ENCODE results near the gene TLCD2.

TLCD2 gene

GRCh38 chr17:1690544-1691221 is 19.5 kb downstream of the TLCD2 start:
- TF ChIP-seq GATA3 (IDR thresholded peaks at IDR 0.05; ENCODE audit: low read depth, low read length), result no peak
- no peak for TF ChIP-seq GATA2 (IDR thresholded peaks at IDR 0.05; ENCODE audit: low read depth, low read length)

- TF ChIP-seq GATA2 (IDR thresholded peaks at IDR 0.05; ENCODE audit: low read depth, low read length), result no peak
Measured at GRCh38 chr17:1686086-1686485, 24.1 kb downstream of the TLCD2 start.

DNA sequence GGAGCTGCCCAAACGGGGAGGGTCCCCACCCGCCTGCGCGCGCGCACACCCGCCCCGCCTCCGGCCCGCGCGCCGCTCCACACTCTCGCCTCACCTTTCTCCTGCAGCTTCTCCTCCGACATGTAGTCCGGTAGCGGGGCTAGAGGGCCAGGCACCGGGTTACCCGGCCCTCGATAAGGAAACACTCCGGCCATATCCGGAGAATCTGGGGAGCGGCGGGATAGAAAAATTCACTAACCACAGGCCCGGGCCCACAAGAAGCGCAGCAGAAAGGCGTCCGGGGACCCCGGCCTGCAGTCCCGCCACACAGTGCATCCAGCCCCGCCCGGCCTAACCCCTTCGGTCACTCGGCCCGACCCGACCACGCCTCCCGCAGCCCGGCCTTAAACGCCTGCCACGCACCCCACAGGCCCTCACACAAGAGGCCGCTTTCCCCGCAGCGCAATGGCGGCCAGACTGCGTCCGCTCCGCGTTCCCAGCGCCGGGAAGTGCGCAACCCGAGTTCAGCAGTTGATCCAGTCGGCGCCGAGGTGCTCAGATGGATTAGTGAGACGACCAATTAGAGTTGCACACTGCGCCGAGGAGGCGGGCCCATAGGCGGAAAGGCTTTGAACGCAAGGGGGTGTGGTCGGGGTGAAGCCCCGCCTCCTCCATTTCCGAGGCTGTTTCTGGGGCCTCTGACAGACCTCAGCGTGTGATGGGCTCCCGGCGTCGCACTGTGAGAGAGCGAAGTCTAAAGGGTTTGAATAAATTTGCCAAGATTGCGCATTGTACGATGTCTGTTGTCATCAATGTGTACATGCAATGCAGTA is 25.6 kb downstream of the TLCD2 start, which contains the start of gene PRPF8:
PRPF8 (minus strand) TSS at position 490 of the 812 bp plus-strand sequence; CDS start at position 194, 296 bp downstream.
- TF ChIP-seq GATA3 (IDR thresholded peaks at IDR 0.05; ENCODE audit: low read depth, low read length), result no peak
- no peak for TF ChIP-seq GATA2 (IDR thresholded peaks at IDR 0.05; ENCODE audit: low read depth, low read length)

- no peak for TF ChIP-seq GATA3 (IDR thresholded peaks at IDR 0.05; ENCODE audit: low read depth, low read length)
- no peak for TF ChIP-seq GATA2 (IDR thresholded peaks at IDR 0.05; ENCODE audit: low read depth, low read length)
Measured at GRCh38 chr17:1683459-1683858, 26.7 kb downstream of the TLCD2 start.

DNA sequence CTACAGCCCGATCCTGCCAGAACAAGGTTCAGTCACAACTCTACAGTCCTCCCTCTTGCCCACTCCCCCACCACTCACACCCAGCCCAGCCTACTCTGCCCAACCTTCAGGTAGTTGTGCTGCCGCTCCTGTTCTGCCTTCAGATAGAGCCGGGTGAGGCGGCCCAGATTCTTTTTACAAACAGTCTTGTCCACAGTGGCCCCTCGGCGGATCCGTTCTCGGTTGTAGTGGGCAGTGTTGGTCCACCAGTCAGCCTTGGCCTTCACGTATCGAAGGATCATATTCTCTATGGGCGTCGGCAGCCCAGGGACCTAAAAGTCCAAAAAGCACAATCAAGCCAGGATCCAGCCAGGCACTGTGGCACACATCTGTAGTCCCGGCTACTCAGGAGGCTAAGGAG is 33.8 kb downstream of the TLCD2 start:
- TF ChIP-seq GATA3 (IDR thresholded peaks at IDR 0.05; ENCODE audit: low read depth, low read length), result no peak

DNA sequence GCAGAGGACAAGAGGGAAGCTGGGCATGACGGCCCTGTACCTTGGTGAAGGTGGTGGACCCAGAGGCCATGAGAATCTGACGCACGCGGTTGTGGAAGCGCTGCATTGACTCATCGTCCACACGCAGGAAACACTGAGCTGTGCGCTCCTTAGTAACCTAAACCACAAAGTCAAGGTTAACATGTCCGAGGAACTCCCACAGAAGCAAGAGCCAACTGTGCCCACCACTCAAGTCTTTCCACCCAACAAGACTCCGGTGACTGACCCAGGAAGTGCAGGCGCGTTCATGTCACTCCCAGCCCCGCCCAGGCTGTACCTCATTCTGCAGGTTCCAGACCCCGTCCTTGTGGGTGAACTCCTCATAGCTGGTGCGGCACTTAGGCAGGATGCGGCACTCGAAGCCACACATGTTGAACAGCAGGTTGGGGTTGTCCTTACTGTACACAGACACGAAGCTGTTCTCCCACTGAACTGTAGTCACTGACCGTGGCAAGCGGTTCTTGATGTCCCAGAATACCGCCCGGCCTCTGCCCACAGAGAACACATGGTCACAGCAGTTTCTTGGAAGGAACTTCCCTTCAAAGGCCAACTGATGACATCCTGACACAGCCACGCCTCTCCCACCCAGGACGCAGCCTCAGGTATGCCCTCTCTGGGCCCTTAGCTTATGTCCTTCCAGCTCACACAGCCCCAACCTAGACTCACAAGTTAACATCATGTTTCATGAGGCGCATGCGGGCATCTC is 37.0 kb downstream of the TLCD2 start:
- TF ChIP-seq GATA3 (IDR thresholded peaks at IDR 0.05; ENCODE audit: low read depth, low read length), result no peak
- no peak for TF ChIP-seq GATA2 (IDR thresholded peaks at IDR 0.05; ENCODE audit: low read depth, low read length)

GRCh38 chr17:1661045-1661444 is 49.1 kb downstream of the TLCD2 start:
- TF ChIP-seq GATA2 (IDR thresholded peaks at IDR 0.05; ENCODE audit: low read depth, low read length) (no peak), GATA3 (IDR thresholded peaks at IDR 0.05; ENCODE audit: low read depth, low read length) (no peak)

DNA sequence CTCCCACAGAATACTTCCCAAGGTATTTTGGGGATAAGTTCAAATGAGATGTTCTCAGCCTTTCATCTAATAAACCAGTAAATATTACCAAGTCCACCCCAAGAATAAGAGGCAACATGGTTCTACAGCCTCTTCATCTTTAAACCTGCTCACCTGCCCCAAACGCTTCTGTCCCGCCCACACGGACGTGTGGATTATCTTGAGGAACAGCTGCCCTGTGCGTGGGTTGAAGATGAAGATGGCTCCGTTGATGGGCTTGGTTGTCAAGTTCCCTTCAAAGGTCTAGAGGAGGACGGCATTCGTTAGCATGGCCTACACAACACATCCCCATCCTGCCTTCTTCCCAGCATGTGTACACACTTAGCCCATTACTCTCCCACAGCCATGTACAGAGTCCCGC is 52.1 kb downstream of the TLCD2 start:
- TF ChIP-seq GATA2 (IDR thresholded peaks at IDR 0.05; ENCODE audit: low read depth, low read length), result no peak
- TF ChIP-seq GATA3 (IDR thresholded peaks at IDR 0.05; ENCODE audit: low read depth, low read length), result no peak

DNA sequence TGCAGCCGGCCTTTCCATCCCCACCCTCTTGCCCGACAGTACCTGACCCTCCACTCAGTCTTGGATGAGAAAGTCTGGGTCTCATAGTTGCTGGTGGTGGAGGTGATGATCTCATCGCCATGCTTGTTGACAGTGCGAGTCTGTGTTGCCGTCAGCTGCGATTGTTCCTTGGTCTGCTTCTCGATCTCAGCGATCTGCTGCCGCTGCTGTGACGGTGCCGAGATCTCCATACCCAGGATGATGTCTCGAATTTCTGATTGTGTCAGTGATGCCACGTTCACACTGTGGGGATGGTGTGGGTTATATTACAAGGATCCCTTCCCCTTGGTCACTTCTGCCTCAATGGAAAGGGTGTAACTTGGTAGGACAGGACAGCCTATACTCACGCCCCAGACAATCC is 56.4 kb downstream of the TLCD2 start:
- TF ChIP-seq GATA3 (IDR thresholded peaks at IDR 0.05; ENCODE audit: low read depth, low read length) (no peak), GATA2 (IDR thresholded peaks at IDR 0.05; ENCODE audit: low read depth, low read length) (no peak)
